Sigmoid colon (tissue), 3 donors: Measurements from ENCODE around the gene RPL37A.

Experiments used
- POLR2A ChIP-seq, 2 donors: fragments of 450-650 bp; IDR thresholded peaks; one replicate each; pipeline ENCODE4 v1.6.1; 2016; ENCODE audit warnings: antibody characterized with exemption in 2 of 2, mild to moderate bottlenecking in 2 of 2, moderate library complexity in 2 of 2
- TF ChIP-seq, protein P1 (sequence below), 4 experiments: fragments of 450-650 bp in 3 of 4; fragments of 200-600 bp in 1 of 4; IDR thresholded peaks; one replicate each; pipeline ENCODE4 v1.5.1; 2016 to 2019; ENCODE audit warnings: antibody characterized with exemption in 4 of 4, mild to moderate bottlenecking in 3 of 4, moderate library complexity in 2 of 4

DNA sequence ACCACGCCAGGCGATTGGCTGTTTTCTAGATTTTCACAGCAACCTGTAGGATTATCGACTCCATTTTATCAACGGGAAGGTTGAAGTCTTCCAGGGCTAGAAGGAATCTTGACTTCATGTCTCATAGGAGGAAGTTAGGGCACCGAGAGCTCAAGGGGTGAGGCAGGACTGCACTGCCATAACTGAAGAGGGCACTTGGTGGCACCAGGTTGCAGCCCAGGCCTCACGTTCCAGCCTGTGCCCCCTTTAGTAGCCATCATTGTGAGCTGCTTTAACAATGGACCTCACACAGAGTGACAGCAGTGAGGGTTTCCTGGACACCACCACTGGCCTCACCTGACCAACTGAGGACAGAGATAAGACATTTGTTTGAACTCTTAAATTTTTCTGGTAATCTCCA, 22.9 kb upstream of the RPL37A start:
- TF ChIP-seq, protein P1, sequence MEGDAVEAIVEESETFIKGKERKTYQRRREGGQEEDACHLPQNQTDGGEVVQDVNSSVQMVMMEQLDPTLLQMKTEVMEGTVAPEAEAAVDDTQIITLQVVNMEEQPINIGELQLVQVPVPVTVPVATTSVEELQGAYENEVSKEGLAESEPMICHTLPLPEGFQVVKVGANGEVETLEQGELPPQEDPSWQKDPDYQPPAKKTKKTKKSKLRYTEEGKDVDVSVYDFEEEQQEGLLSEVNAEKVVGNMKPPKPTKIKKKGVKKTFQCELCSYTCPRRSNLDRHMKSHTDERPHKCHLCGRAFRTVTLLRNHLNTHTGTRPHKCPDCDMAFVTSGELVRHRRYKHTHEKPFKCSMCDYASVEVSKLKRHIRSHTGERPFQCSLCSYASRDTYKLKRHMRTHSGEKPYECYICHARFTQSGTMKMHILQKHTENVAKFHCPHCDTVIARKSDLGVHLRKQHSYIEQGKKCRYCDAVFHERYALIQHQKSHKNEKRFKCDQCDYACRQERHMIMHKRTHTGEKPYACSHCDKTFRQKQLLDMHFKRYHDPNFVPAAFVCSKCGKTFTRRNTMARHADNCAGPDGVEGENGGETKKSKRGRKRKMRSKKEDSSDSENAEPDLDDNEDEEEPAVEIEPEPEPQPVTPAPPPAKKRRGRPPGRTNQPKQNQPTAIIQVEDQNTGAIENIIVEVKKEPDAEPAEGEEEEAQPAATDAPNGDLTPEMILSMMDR (IDR thresholded peaks at IDR 0.05) = no peak
- no peak for TF ChIP-seq POLR2A (IDR thresholded peaks at IDR 0.05)
